NCI-H446 (cell line): ENCODE measurements around the gene HPCA.

Source experiments
- DNase-seq, 2 experiments: peaks; one replicate each; lab custom pipeline; 2025; lab: John Stamatoyannopoulos, UW

The HPCA gene

GRCh38 chr1:32886004-32886827, at the start of gene HPCA:
TSS of gene HPCA (plus strand) at chr1:32886491. CDS start at chr1:32888899, 2,408 bp downstream.
- no peak for DNase-seq

- DNase-seq = no peak
Observed at GRCh38 chr1:32848354-32849063, 37.8 kb upstream of the HPCA start.

- DNase-seq = no peak
Observed at GRCh38 chr1:32855861-32856617, 30.3 kb upstream of the HPCA start.

- no peak for DNase-seq
Observed at GRCh38 chr1:32858136-32858535, 28.2 kb upstream of the HPCA start.

GRCh38 chr1:32858791-32859190, 27.5 kb upstream of the HPCA start:
- no peak for DNase-seq

- DNase-seq = no peak
Observed at GRCh38 chr1:32859915-32860314, 26.4 kb upstream of the HPCA start.

- no peak for DNase-seq
Observed at GRCh38 chr1:32860566-32860965, 25.7 kb upstream of the HPCA start.

- DNase-seq = peak; percentile 32 to 81
Observed at GRCh38 chr1:32861904-32862695, 24.2 kb upstream of the HPCA start.

GRCh38 chr1:32863218-32863880, 22.9 kb upstream of the HPCA start:
- DNase-seq = peak in 1 of 2 experiments; percentile 42

GRCh38 chr1:32863881-32864245, 22.4 kb upstream of the HPCA start:
- no peak for DNase-seq

- no peak for DNase-seq
Observed at GRCh38 chr1:32864375-32865019, 21.8 kb upstream of the HPCA start.

- no peak for DNase-seq
Observed at GRCh38 chr1:32865639-32866405, 20.5 kb upstream of the HPCA start.

GRCh38 chr1:32867151-32867550, 19.1 kb upstream of the HPCA start:
- no peak for DNase-seq

- no peak for DNase-seq
Observed at GRCh38 chr1:32867671-32868070, 18.6 kb upstream of the HPCA start.

- no peak for DNase-seq
Observed at GRCh38 chr1:32868085-32868484, 18.2 kb upstream of the HPCA start.

GRCh38 chr1:32868806-32869455, 17.4 kb upstream of the HPCA start:
- no peak for DNase-seq

- no peak for DNase-seq
Observed at GRCh38 chr1:32869923-32870614, 16.2 kb upstream of the HPCA start.

GRCh38 chr1:32870615-32871363, 15.5 kb upstream of the HPCA start, which contains the start of gene FNDC5:
TSS of gene FNDC5 (minus strand) at chr1:32870912.
- no peak for DNase-seq
